ENCODE data around the gene TSEN34. TPM values are rescaled to one million over a fixed set of nuclear protein-coding genes. Genes with fewer than 3 reads are reported as not detected.
"Not testable (repeated sequence)": the region's sequence is repeated elsewhere in the genome, so short reads cannot be mapped to it uniquely, and the experiment has no call there.

The TSEN34 gene
- total RNA-seq, 2 donors from 2014 or later, result 47.9 to 52.7 TPM

DNA sequence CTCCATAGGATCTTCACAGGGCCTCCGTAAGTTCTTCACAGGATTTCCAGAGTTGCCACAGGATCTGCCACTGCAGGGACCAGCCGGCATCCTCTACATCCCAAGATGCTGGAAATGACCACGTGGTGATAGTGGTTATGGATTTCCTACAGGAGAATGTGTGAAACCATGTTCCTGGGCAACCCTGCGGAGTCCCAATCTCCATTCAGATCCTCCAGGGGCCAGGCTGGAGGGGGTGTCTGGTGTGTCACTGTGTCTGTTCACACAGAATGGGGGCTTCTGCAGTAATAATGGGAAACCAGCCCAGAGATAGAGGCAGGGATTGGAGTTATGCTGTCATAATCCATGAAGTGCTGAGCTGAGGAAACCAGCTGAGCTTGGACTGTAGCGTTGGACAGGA, 42.8 kb downstream of the TSEN34 start:
- intact Hi-C loops (cut with DNase I), result loop anchor here (5.0 kb wide), 1 partner anchor 67 kb away; no protein-coding TSS in a partner anchor
- TF ChIP-seq, protein P1, sequence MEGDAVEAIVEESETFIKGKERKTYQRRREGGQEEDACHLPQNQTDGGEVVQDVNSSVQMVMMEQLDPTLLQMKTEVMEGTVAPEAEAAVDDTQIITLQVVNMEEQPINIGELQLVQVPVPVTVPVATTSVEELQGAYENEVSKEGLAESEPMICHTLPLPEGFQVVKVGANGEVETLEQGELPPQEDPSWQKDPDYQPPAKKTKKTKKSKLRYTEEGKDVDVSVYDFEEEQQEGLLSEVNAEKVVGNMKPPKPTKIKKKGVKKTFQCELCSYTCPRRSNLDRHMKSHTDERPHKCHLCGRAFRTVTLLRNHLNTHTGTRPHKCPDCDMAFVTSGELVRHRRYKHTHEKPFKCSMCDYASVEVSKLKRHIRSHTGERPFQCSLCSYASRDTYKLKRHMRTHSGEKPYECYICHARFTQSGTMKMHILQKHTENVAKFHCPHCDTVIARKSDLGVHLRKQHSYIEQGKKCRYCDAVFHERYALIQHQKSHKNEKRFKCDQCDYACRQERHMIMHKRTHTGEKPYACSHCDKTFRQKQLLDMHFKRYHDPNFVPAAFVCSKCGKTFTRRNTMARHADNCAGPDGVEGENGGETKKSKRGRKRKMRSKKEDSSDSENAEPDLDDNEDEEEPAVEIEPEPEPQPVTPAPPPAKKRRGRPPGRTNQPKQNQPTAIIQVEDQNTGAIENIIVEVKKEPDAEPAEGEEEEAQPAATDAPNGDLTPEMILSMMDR (IDR thresholded peaks at IDR 0.05), result no peak
- Histone ChIP-seq H3K27me3 (no peaks in the 10 kb centered on the region), H3K9me3 (no peaks in the 10 kb centered on the region), H3K36me3 (no peaks in the 10 kb centered on the region), H3K9ac (ENCODE audit: low read depth in 2 of 2, low read length in 2 of 2) (no peak overlapping the region), H3K4me1 (no peaks in the 10 kb centered on the region), H3K27ac (no peak overlapping the region), H3K4me3 (no peak overlapping the region)
- DNase-seq, result no peak

DNA sequence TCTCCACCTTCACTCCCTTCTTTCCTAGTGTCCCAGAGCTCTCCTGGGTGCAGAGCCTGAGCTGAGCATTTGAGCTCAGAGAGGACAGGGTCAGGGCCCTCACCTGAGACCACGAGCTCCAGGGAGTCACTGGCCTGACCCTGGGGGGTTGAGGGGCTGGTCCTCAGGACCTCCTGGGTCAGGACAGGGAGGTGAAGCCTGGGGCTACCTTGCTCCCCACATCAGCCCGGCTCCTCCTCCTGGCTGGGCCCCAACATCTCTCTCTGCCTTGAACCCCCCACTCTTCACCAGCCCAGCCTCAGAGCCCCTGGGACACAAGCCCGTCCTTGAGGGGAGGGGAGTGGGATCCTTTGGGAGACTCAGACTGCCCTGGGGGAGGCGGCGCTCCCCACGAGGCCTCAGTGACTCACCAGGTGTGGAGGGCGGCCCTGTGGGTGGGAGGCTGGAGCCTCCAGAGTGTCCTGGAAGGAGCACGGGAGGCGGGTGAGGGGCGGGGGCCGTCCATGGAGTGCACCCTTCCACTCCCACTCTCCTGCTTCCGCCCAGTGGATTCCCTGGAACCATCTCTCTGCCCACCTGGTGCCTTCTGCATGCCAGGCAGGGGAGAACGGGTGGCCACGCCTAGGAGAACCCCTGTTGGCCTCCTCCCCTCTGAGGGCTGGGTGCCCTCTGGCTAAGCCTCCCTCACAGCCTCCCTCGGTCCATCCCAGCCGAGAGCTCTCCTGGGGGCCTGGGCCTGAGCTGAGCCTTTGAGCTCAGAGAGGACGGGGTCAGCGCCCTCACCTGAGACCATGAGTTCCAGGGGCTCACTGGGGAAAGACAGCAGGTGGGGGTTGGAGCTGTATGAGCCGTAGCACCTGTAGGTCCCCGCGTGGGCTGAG, 48.6 kb downstream of the TSEN34 start:
- H3K27ac ChIP-seq; DNase-seq; H3K4me3 ChIP-seq; H3K36me3 ChIP-seq; H3K9me3 ChIP-seq; intact Hi-C loops (cut with DNase I); H3K27me3 ChIP-seq; H3K4me1 ChIP-seq; H3K9ac ChIP-seq (ENCODE audit: low read depth in 2 of 2, low read length in 2 of 2): not testable (repeated sequence)

GRCh38 chr19:54240372-54241336, 49.5 kb downstream of the TSEN34 start:
- H3K27me3 ChIP-seq; intact Hi-C loops (cut with DNase I); H3K9ac ChIP-seq (ENCODE audit: low read depth in 2 of 2, low read length in 2 of 2); H3K4me1 ChIP-seq; H3K9me3 ChIP-seq; DNase-seq; H3K27ac ChIP-seq; H3K4me3 ChIP-seq; H3K36me3 ChIP-seq: not testable (repeated sequence)

- DNase-seq; H3K27ac ChIP-seq; H3K9me3 ChIP-seq; H3K27me3 ChIP-seq; H3K4me1 ChIP-seq; H3K36me3 ChIP-seq; H3K9ac ChIP-seq (ENCODE audit: low read depth in 2 of 2, low read length in 2 of 2); H3K4me3 ChIP-seq; intact Hi-C loops (cut with DNase I): not testable (repeated sequence)
Observed at GRCh38 chr19:54242234-54242633, 51.1 kb downstream of the TSEN34 start.

DNA sequence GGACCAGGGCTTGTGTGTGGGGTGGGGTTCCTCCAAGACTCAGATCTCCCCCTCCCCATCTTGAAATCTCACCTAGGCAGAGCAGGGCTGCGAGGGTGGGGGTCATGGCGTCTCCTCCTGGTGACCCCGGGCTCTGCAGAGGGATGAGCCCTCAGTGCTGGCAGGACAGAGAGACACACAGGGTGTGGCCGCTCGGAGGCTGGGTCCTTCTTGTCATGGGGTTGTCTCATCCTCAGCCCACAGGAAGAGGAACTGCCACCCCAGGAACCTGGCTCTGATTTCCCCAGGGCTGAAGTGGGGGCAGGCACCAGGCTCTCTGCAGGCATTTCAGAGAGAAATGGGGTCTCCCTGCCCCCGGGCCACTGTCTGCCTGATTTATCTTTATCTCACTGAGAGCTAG, 51.5 kb downstream of the TSEN34 start, which contains the start of gene LILRA6:
Gene LILRA6, minus strand, starts transcription at position 145 of the 400 bp plus-strand sequence.
- DNase-seq, result not testable (repeated sequence)

GRCh38 chr19:54243809-54244208, 52.7 kb downstream of the TSEN34 start:
- H3K9ac ChIP-seq (ENCODE audit: low read depth in 2 of 2, low read length in 2 of 2); DNase-seq; H3K36me3 ChIP-seq; H3K4me1 ChIP-seq; H3K9me3 ChIP-seq; H3K27me3 ChIP-seq; H3K27ac ChIP-seq; intact Hi-C loops (cut with DNase I); H3K4me3 ChIP-seq: not testable (repeated sequence)

More for the DNA sequence above, 51.5 kb downstream of the TSEN34 start, which contains the start of gene LILRA6:
- H3K4me1 ChIP-seq; intact Hi-C loops (cut with DNase I); H3K9ac ChIP-seq (ENCODE audit: low read depth in 2 of 2, low read length in 2 of 2); H3K4me3 ChIP-seq; H3K36me3 ChIP-seq; H3K27me3 ChIP-seq; H3K27ac ChIP-seq; H3K9me3 ChIP-seq: not testable (repeated sequence)

Other genes starting within 250 kb of the TSEN34 start
- gene CACNG8, start 228.4 kb upstream of the TSEN34 start, total RNA-seq, result under 1 TPM; 0.02 to 0.03 TPM
- gene CACNG6, start 199.7 kb upstream of the TSEN34 start, total RNA-seq, result not detected
- not detected for gene VSTM1, start 127.4 kb upstream of the TSEN34 start, total RNA-seq
- gene TARM1, start 109.9 kb upstream of the TSEN34 start, total RNA-seq, result not detected
- 1 to 10 TPM in 1 of 2 donors, under 1 TPM in 1; 0.57 to 1.6 TPM for gene OSCAR, start 90.5 kb upstream of the TSEN34 start, total RNA-seq
- 100 to 1,000 TPM; 138 to 188 TPM for gene NDUFA3, start 88.5 kb upstream of the TSEN34 start, total RNA-seq
- gene TFPT, start 75.7 kb upstream of the TSEN34 start, total RNA-seq, result 10 to 100 TPM; 15.9 to 17.2 TPM
- 10 to 100 TPM; 39.5 to 65.6 TPM for gene PRPF31, start 75.6 kb upstream of the TSEN34 start, total RNA-seq
- 10 to 100 TPM; 38.4 to 57.3 TPM for gene CNOT3, start 53.5 kb upstream of the TSEN34 start, total RNA-seq
- 1 to 10 TPM; 6.2 to 8.1 TPM for gene LENG1, start 31.6 kb upstream of the TSEN34 start, total RNA-seq
- 100 to 1,000 TPM in 1 of 2 donors, 10 to 100 TPM in 1; 80.9 to 165 TPM for gene TMC4, start 18.1 kb upstream of the TSEN34 start, total RNA-seq
- gene MBOAT7, start 1.7 kb upstream of the TSEN34 start, total RNA-seq, result 100 to 1,000 TPM; 122 to 142 TPM
- gene RPS9, start 9.6 kb downstream of the TSEN34 start, total RNA-seq, result 1,000 to 10,000 TPM; 1,149 to 1,300 TPM
- gene LILRB3, start 31.7 kb downstream of the TSEN34 start, total RNA-seq, result 1 to 10 TPM in 1 of 2 donors, under 1 TPM in 1; 0.44 to 4.1 TPM
- gene LILRA6, start 51.5 kb downstream of the TSEN34 start, total RNA-seq, result 1 to 10 TPM in 1 of 2 donors, under 1 TPM in 1; 0.54 to 2.3 TPM
- 1 to 10 TPM; 2.2 to 8.6 TPM for gene LILRB5, start 66.0 kb downstream of the TSEN34 start, total RNA-seq
- 1 to 10 TPM; 1.3 to 5.3 TPM for gene LILRB2, start 89.8 kb downstream of the TSEN34 start, total RNA-seq
- 1 to 10 TPM in 1 of 2 donors, under 1 TPM in 1; 0.42 to 2.7 TPM for gene LILRA5, start 121.9 kb downstream of the TSEN34 start, total RNA-seq
- not detected for gene LILRA4, start 147.9 kb downstream of the TSEN34 start, total RNA-seq
- gene LAIR1, start 173.6 kb downstream of the TSEN34 start, total RNA-seq, result 1 to 10 TPM; 5.2 to 9.3 TPM
- gene TTYH1, start 224.2 kb downstream of the TSEN34 start, total RNA-seq, result 1 to 10 TPM in 1 of 2 donors, under 1 TPM in 1; 0.47 to 2.4 TPM